HG03354 (cell line): ENCODE data around the gene PDCD1LG2.
"Not testable (repeated sequence)": the region's sequence is repeated elsewhere in the genome, so short reads cannot be mapped to it uniquely, and the experiment has no call there.

Experiments used
- ATAC-seq: cut with Tn5 transposase; IDR thresholded peaks from one replicate; pipeline ENCODE4 v1.9.1; 2021; ENCODE audit warnings: mild to moderate bottlenecking; ENCODE audit not compliant: unreplicated experiment, poor library complexity, severe bottlenecking

Gene PDCD1LG2

GRCh38 chr9:5510360-5510931 is at the start of gene PDCD1LG2:
Gene PDCD1LG2 (plus strand): TSS chr9:5510531. CDS start chr9:5522547, 12,016 bp downstream.
- peak; percentile 79 for ATAC-seq

- ATAC-seq: not testable (repeated sequence)
These were observed 45.5 kb upstream of the PDCD1LG2 start for GRCh38 chr9:5464831-5465330.

GRCh38 chr9:5466005-5466404 is 44.3 kb upstream of the PDCD1LG2 start:
- no peak for ATAC-seq

GRCh38 chr9:5466766-5467165 is 43.6 kb upstream of the PDCD1LG2 start:
- no peak for ATAC-seq

- no peak for ATAC-seq
These were observed 41.5 kb upstream of the PDCD1LG2 start for GRCh38 chr9:5468850-5469249.

- ATAC-seq: no peak
These were observed 40.2 kb upstream of the PDCD1LG2 start for GRCh38 chr9:5470122-5470521.

- no peak for ATAC-seq
These were observed 39.5 kb upstream of the PDCD1LG2 start for GRCh38 chr9:5470816-5471215.

GRCh38 chr9:5475611-5476010 is 34.7 kb upstream of the PDCD1LG2 start:
- not testable (repeated sequence) for ATAC-seq

- no peak for ATAC-seq
These were observed 32.1 kb upstream of the PDCD1LG2 start for GRCh38 chr9:5478206-5478605.

GRCh38 chr9:5479994-5480694 is 30.2 kb upstream of the PDCD1LG2 start:
- peak; percentile 62 for ATAC-seq

- no peak for ATAC-seq
These were observed 29.4 kb upstream of the PDCD1LG2 start for GRCh38 chr9:5480919-5481318.

GRCh38 chr9:5481322-5482040 is 28.9 kb upstream of the PDCD1LG2 start:
- no peak for ATAC-seq

GRCh38 chr9:5482194-5482593 is 28.1 kb upstream of the PDCD1LG2 start:
- no peak for ATAC-seq

- no peak for ATAC-seq
These were observed 27.0 kb upstream of the PDCD1LG2 start for GRCh38 chr9:5483306-5483705.

GRCh38 chr9:5485378-5486085 is 24.8 kb upstream of the PDCD1LG2 start:
- no peak for ATAC-seq

- ATAC-seq: no peak
These were observed 23.3 kb upstream of the PDCD1LG2 start for GRCh38 chr9:5486988-5487387.

GRCh38 chr9:5488221-5489008 is 21.9 kb upstream of the PDCD1LG2 start:
- ATAC-seq: no peak

GRCh38 chr9:5489630-5490490 is 20.5 kb upstream of the PDCD1LG2 start:
- ATAC-seq: no peak
